KMS-11 (cell line): ENCODE data around the gene THAP3.

Source experiments
- H2AFZ ChIP-seq: fragments of 200-600 bp; sonication (generic); 2 replicates; pipeline ENCODE4 v1.6.1; 2016; ENCODE audit warnings: antibody characterized with exemption, mixed run types, low read depth
- H3K27ac ChIP-seq: fragments of 200-600 bp; sonication (generic); 2 replicates; pipeline ENCODE4 v1.6.1; 2016; ENCODE audit warnings: mild to moderate bottlenecking, mixed run types
- H3K27me3 ChIP-seq: fragments of 200-600 bp; sonication (generic); 2 replicates; pipeline ENCODE4 v1.6.1; 2017; ENCODE audit warnings: mild to moderate bottlenecking, low read depth, mixed run types, moderate library complexity; ENCODE audit not compliant: insufficient read depth
- H3K36me3 ChIP-seq: fragments of 200-600 bp; sonication (generic); 2 replicates; pipeline ENCODE4 v1.6.1; 2017; ENCODE audit warnings: mild to moderate bottlenecking, mixed run types; ENCODE audit not compliant: insufficient read depth
- H3K4me1 ChIP-seq: fragments of 200-600 bp; sonication (generic); 2 replicates; pipeline ENCODE4 v1.6.1; 2016; ENCODE audit warnings: mild to moderate bottlenecking, low read depth, mixed run types; ENCODE audit not compliant: poor library complexity, severe bottlenecking
- H3K4me2 ChIP-seq: fragments of 200-600 bp; sonication (generic); 2 replicates; pipeline ENCODE4 v1.7.0; 2016; ENCODE audit warnings: mild to moderate bottlenecking, mixed run types
- H3K4me3 ChIP-seq: fragments of 200-600 bp; sonication (generic); IDR thresholded peaks from 2 replicates; pipeline ENCODE4 v1.6.1; 2017; ENCODE audit warnings: low read depth, low read length, mixed read lengths; ENCODE audit not compliant: insufficient read depth
- H3K79me2 ChIP-seq: fragments of 200-600 bp; sonication (generic); 2 replicates; pipeline ENCODE4 v1.6.1; 2016; ENCODE audit warnings: low read depth, mixed run types; ENCODE audit not compliant: insufficient read depth
- H3K9ac ChIP-seq: fragments of 200-600 bp; sonication (generic); 2 replicates; pipeline ENCODE4 v1.6.1; 2016; ENCODE audit warnings: mild to moderate bottlenecking, mixed run types
- H4K20me1 ChIP-seq: fragments of 200-600 bp; sonication (generic); 2 replicates; pipeline ENCODE4 v1.6.1; 2016; ENCODE audit warnings: mild to moderate bottlenecking, mixed run types; ENCODE audit not compliant: insufficient read depth
- CTCF ChIP-seq: fragments of 200-600 bp; sonication (generic); conservative IDR thresholded peaks from 2 replicates; pipeline ENCODE4 v1.6.1; 2017; ENCODE audit warnings: low read depth, mild to moderate bottlenecking, antibody characterized with exemption, low read length, moderate library complexity, mixed read lengths

THAP3 gene

DNA sequence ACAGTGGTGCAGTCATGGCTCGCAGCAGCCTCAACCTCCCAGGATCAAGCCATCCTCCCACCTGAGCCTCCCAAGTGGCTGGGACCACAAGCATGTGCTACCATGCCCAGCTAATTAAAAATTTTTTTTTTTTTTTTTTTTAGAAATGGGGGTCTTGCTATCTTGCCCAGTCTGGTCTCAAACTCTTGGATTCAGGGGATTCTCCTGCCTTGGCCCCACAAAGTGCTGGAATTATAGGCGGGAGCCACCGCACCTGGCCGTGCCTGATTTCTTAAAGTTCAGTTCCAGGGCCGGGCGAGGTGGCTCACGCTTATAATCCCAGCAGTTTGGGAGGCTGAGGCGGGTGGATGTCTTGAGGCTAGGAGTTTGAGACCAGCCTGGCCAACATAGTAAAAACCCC, 6.4 kb downstream of the THAP3 start:
- no peak for TF ChIP-seq CTCF
- no peaks in the 10 kb centered on the region for H3K27me3 ChIP-seq
- H3K4me2 ChIP-seq, result no peak overlapping the region
- H3K27ac ChIP-seq, result no peak overlapping the region
- no peaks in the 10 kb centered on the region for H4K20me1 ChIP-seq
- 0 out of 2 replicates have a peak, but pooled peaks cover 8% of the 10 kb centered on the region for H3K79me2 ChIP-seq
- H3K9ac ChIP-seq, result no peak overlapping the region
- H3K4me1 ChIP-seq, result peaks cover 7% of the 10 kb centered on the region
- H3K36me3 ChIP-seq, result no peaks in the 10 kb centered on the region
- H3K4me3 ChIP-seq, result no peak overlapping the region
- no peak overlapping the region for H2AFZ ChIP-seq

DNA sequence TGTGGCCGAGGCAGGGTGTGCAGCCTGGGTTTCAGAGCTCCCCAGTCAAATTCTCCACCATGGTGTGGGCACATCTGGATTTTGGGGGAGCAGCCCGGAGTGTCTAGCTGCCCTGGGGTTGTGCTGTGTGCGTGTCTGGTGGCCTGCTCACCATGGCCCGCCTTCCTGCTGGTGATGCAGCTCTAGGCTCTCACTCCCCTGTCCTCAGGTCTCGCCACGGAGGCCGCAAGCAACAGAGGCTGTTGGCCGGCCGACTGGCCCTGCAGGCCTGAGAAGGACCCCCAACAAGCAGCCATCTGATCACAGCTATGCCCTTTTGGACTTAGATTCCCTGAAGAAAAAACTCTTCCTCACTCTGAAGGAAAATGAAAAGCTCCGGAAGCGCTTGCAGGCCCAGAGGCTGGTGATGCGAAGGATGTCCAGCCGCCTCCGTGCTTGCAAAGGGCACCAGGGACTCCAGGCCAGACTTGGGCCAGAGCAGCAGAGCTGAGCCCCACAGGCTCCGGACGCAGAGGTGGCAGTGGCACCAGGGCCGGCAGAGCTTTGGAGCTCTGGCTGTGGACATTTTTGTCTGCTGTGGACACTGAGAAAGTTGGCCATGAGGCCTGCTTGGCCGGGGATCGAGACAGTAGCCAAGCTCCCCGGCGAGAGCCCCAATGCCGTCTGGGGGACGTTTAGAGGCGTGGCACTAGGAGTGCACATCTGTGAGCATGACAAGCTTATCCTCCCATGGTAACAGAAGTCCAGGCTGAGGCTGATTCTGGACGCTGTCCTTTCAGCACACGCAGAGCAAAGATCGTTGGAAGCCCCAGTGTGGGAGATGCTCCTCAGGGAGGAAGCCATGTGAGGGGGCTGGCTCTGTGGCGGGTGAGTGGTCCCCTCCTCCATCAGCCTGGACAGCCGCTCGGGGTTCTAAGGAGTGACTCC, 8.2 kb downstream of the THAP3 start:
- Histone ChIP-seq H3K79me2 (no peaks in the 10 kb centered on the region), H4K20me1 (no peaks in the 10 kb centered on the region), H3K4me1 (no peaks in the 10 kb centered on the region), H3K36me3 (no peaks in the 10 kb centered on the region), H3K27ac (no peak overlapping the region), H3K4me3 (no peak overlapping the region), H3K27me3 (no peaks in the 10 kb centered on the region), H2AFZ (no peak overlapping the region), H3K4me2 (no peak overlapping the region), H3K9ac (no peak overlapping the region)
- TF ChIP-seq CTCF, result no peak

GRCh38 chr1:6634371-6635052, 9.8 kb downstream of the THAP3 start:
- Histone ChIP-seq H3K36me3 (peaks cover 5% of the 10 kb centered on the region; the same call in 1 of the 2 replicates), H3K27ac (no peak overlapping the region), H3K27me3 (no peaks in the 10 kb centered on the region), H3K9ac (no peak overlapping the region), H3K4me1 (no peaks in the 10 kb centered on the region), H2AFZ (no peak overlapping the region), H3K79me2 (no peaks in the 10 kb centered on the region), H3K4me2 (no peak overlapping the region), H4K20me1 (no peaks in the 10 kb centered on the region), H3K4me3 (no peak overlapping the region)
- TF ChIP-seq CTCF, result peak; percentile 31; the same call in 1 of the 2 replicates

DNA sequence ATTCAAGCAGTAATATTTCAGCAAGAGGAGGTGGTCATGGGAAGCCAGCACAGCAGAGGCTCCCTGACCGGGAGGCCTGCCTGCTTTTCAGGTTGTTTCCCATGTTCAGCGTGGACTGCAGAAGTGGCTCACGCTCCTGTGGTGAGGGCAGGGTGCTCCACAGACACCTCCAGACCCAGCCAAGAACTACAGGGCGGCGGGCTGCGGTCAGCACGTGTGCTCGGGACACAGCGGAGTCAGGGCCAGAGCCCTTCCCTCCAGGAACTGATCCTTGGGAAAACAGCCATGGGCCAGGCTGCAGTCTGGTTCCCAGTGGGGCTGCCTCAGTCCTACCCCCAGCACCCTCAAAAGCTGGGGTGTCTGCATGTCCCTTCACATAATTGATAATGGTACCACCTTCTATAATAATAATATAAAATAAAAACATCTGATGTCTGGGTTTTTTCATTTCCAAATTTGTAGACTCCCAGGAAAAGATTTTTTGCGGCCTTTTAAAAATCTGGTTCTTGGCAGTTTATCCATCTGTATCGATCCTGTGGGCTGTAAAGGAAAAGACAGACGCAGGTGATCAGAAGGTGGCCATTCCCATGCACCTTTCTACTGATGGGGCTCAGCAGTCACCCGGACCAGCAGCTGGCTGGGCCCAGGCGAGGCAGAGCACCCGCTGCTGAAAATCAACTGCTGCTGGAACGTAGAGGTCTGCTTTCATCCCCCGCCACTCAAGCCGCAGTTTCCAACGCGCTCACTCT, 10.7 kb downstream of the THAP3 start:
- no peak overlapping the region for H3K4me3 ChIP-seq
- no peaks in the 10 kb centered on the region for H4K20me1 ChIP-seq
- no peak overlapping the region for H3K9ac ChIP-seq
- H3K27ac ChIP-seq, result no peak overlapping the region
- no peak overlapping the region for H3K4me2 ChIP-seq
- no peak overlapping the region for H2AFZ ChIP-seq
- peaks cover 5% of the 10 kb centered on the region; the same call in 1 of the 2 replicates for H3K36me3 ChIP-seq
- H3K4me1 ChIP-seq, result no peaks in the 10 kb centered on the region
- no peak for TF ChIP-seq CTCF
- H3K27me3 ChIP-seq, result no peaks in the 10 kb centered on the region
- H3K79me2 ChIP-seq, result no peaks in the 10 kb centered on the region
